Measurements from ENCODE around the gene WFIKKN2.

The WFIKKN2 gene

GRCh38 chr17:50848711-50849110, 13.3 kb downstream of the WFIKKN2 start:
- CTCF ChIA-PET, result interaction anchor here (0.6 to 21.7 kb wide), 9 partner anchors 10 to 299 kb away, joined by 3 to 758 read pairs (median 5); partner anchors contain the start of gene TOB1
- no peak for DNase-seq (ENCODE audit: low read depth, low spot score)
- H3K4me3 ChIP-seq (ENCODE audit: low read depth, low read length), result no peak overlapping the region
- TF ChIP-seq CTCF (IDR thresholded peaks at IDR 0.05; ENCODE audit: insufficient read depth, low read length, missing control alignments), result no peak
- POLR2A ChIA-PET, result interaction anchor here (1.3 kb wide), 1 partner anchor 18 kb away, joined by 5 read pairs; the partner anchor contains the start of gene TOB1

GRCh38 chr17:50850640-50851039, 15.3 kb downstream of the WFIKKN2 start:
- DNase-seq (ENCODE audit: low read depth, low spot score), result no peak
- TF ChIP-seq CTCF (IDR thresholded peaks at IDR 0.05; ENCODE audit: insufficient read depth, low read length, missing control alignments), result no peak
- ChIA-PET POLR2A (no interaction called here), CTCF (interaction anchor here (1.0 to 21.7 kb wide), 11 partner anchors 9 to 302 kb away, joined by 4 to 758 read pairs (median 16); partner anchors contain the start of genes NME1, TOB1 and WFIKKN2)
- H3K4me3 ChIP-seq (ENCODE audit: low read depth, low read length), result no peak overlapping the region

- no peak for DNase-seq (ENCODE audit: low read depth, low spot score)
- no peak overlapping the region for H3K4me3 ChIP-seq (ENCODE audit: low read depth, low read length)
- TF ChIP-seq CTCF (IDR thresholded peaks at IDR 0.05; ENCODE audit: insufficient read depth, low read length, missing control alignments), result no peak
- CTCF ChIA-PET, result interaction anchor here (0.8 to 21.7 kb wide), 37 partner anchors 10 to 308 kb away, joined by 3 to 758 read pairs (median 6); partner anchors contain the start of genes NME1, SPATA20, TOB1 and WFIKKN2
- POLR2A ChIA-PET, result interaction anchor here (0.6 to 6.6 kb wide), 2 partner anchors 12 to 300 kb away, joined by 4 to 67 read pairs; partner anchors contain the start of genes NME1 and TOB1
These were observed 17.7 kb downstream of the WFIKKN2 start for GRCh38 chr17:50853015-50853615.

- CTCF ChIA-PET, result interaction anchor here (0.7 to 21.7 kb wide), 15 partner anchors 9 to 286 kb away, joined by 3 to 758 read pairs (median 14); partner anchors contain the start of gene TOB1
- POLR2A ChIA-PET, result interaction anchor here (6.6 kb wide), 1 partner anchor 11 kb away, joined by 67 read pairs; the partner anchor contains the start of gene TOB1
- DNase-seq (ENCODE audit: low read depth, low spot score), result no peak
- no peak for TF ChIP-seq CTCF (IDR thresholded peaks at IDR 0.05; ENCODE audit: insufficient read depth, low read length, missing control alignments)
- no peak overlapping the region for H3K4me3 ChIP-seq (ENCODE audit: low read depth, low read length)
These were observed 18.4 kb downstream of the WFIKKN2 start for GRCh38 chr17:50853781-50854180.

GRCh38 chr17:50855708-50856330, 20.4 kb downstream of the WFIKKN2 start:
- ChIA-PET POLR2A (interaction anchor here (6.6 kb wide), 1 partner anchor 9 kb away, joined by 67 read pairs; the partner anchor contains the start of gene TOB1), CTCF (interaction anchor here (0.9 to 21.7 kb wide), 11 partner anchors 7 to 108 kb away, joined by 3 to 758 read pairs (median 5); partner anchors contain the start of gene TOB1)
- TF ChIP-seq CTCF (IDR thresholded peaks at IDR 0.05; ENCODE audit: insufficient read depth, low read length, missing control alignments), result no peak
- no peak for DNase-seq (ENCODE audit: low read depth, low spot score)
- no peak overlapping the region for H3K4me3 ChIP-seq (ENCODE audit: low read depth, low read length)

- no peak for TF ChIP-seq CTCF (IDR thresholded peaks at IDR 0.05; ENCODE audit: insufficient read depth, low read length, missing control alignments)
- CTCF ChIA-PET, result interaction anchor here (0.9 to 21.7 kb wide), 10 partner anchors 7 to 107 kb away, joined by 3 to 758 read pairs (median 5); partner anchors contain the start of gene TOB1
- DNase-seq (ENCODE audit: low read depth, low spot score), result no peak
- no peak overlapping the region for H3K4me3 ChIP-seq (ENCODE audit: low read depth, low read length)
- POLR2A ChIA-PET, result interaction anchor here (6.6 kb wide), 1 partner anchor 9 kb away, joined by 67 read pairs; the partner anchor contains the start of gene TOB1
These were observed 21.0 kb downstream of the WFIKKN2 start for GRCh38 chr17:50856431-50856830.

All from AG04449 (cell line).